Ovary (tissue), 9 donors: ENCODE measurements around the gene CTNND2. TPM values are rescaled to one million over a fixed set of nuclear protein-coding genes. Genes with fewer than 3 reads are reported as not detected.

ENCODE experiments used
- DNase-seq, 5 donors: peaks; one replicate each; pipeline ENCODE4 v3.0.0-alpha.2; 2019 to 2020
- H3K27ac ChIP-seq, 2 donors: fragments of 200-600 bp; one replicate each; pipeline versions ENCODE4 v1.5.1 to v1.8.0; 2019 to 2022
- H3K27me3 ChIP-seq: fragments of 200-600 bp; one replicate; pipeline ENCODE4 v1.8.0; 2022
- H3K36me3 ChIP-seq: fragments of 200-600 bp; sonication (generic); one replicate; pipeline ENCODE4 v1.5.1; 2019
- H3K4me1 ChIP-seq: one replicate; pipeline ENCODE4 v1.8.1; 2013; ENCODE audit warnings: mild to moderate bottlenecking, moderate library complexity; ENCODE audit not compliant: insufficient read depth
- H3K4me3 ChIP-seq: fragments of 200-600 bp; sonication (generic); one replicate; pipeline ENCODE4 v1.5.1; 2017
- H3K9me3 ChIP-seq, 2 donors: fragments of 200-600 bp in 1 of 2; sonication (generic) in 1 of 2; one replicate each; pipeline versions ENCODE4 v1.5.1 to v1.8.1; 2013 to 2019; ENCODE audit warnings: mild to moderate bottlenecking in 1 of 2, moderate library complexity in 1 of 2
- CTCF ChIP-seq, 3 donors: fragments of 450-650 bp in 2 of 3; fragments of 200-600 bp in 1 of 3; IDR thresholded peaks; one replicate each; pipeline versions ENCODE4 v1.5.1 to v1.8.0; 2016 to 2022; ENCODE audit warnings: antibody characterized with exemption in 3 of 3, mild to moderate bottlenecking in 1 of 3
- EP300 ChIP-seq: sonication (generic); formaldehyde crosslinking; IDR thresholded peaks from one replicate; pipeline ENCODE4 v1.6.1; 2017; ENCODE audit warnings: antibody characterized with exemption
- POLR2A ChIP-seq: fragments of 450-650 bp; IDR thresholded peaks from one replicate; pipeline ENCODE4 v1.6.1; 2017; ENCODE audit warnings: antibody characterized with exemption, mild to moderate bottlenecking, moderate library complexity
- WGBS, 3 donors: extraction: QIAGEN DNeasy Blood & Tissue Kit in 1 of 3; methylation state at CpG; one replicate each; pipeline versions ENCODE4 v1.1.5 to v1.1.7; 2013 to 2017; 5-methylcytosine and 5-hydroxymethylcytosine counted together
- intact Hi-C, 4 donors: fragments of 100-400 bp; cut with DNase I; formaldehyde crosslinking; loops; one replicate each; pipeline versions ENCODE4 v1.11.0 to v1.15.1; 2022 to 2023
- polyA plus RNA-seq, 2 donors: library from polyadenylated mRNA; stranded (reverse); fragments of 200-250 nt in 1 of 2; fragments of 350-450 nt in 1 of 2; fragmentation: Illumina TruSeq in 1 of 2; extraction: RNeasy Lipid Tissue Mini Kit (QIAGEN cat#74804) in 1 of 2; gene quantifications; one replicate each; pipeline ENCODE4 v1.2.3, GENCODE V29; 2013 to 2014
- total RNA-seq, 7 donors: library from RNA; depleted of rRNA in 2 of 7; stranded (reverse); fragments of >200 nt in 2 of 7; fragmentation: NEBNext Ultra II Directional in 3 of 7; extraction: Animal tissue kit (Norgen Biotek cat#: 25700) in 3 of 7; gene quantifications; one replicate each; pipeline versions ENCODE4 v1.1.0 to v1.2.4, GENCODE V29; 2016 to 2023
- donor health status: DM: no; HTN: no; CAD: no; lungs with moderate emphysema.
- donor health status: DM: no; HTN: no; CAD: no.
- donor health status: Bipolar disorder and iron deficiency.
- donor health status: DM: yes; HTN: yes; CAD: no.
- donor health status: DM: no; HTN: no; CAD: no.
- donor health status: DM: yes; HTN: yes; CAD: no.

CTNND2 gene
- total and polyA plus RNA-seq, 9 donors, result 0.52 to 13.2 (median 2.3) TPM

- no peaks in the 10 kb centered on the region for H3K36me3 ChIP-seq
- no peak overlapping the region for H3K4me3 ChIP-seq
- no peaks in the 10 kb centered on the region for H3K4me1 ChIP-seq
- no peaks in the 10 kb centered on the region for H3K9me3 ChIP-seq
- no peak for DNase-seq
- no peak for TF ChIP-seq POLR2A
- no peak for TF ChIP-seq CTCF (IDR thresholded peaks at IDR 0.05)
- TF ChIP-seq EP300, result no peak
- no peak overlapping the region for H3K27ac ChIP-seq
- no peaks in the 10 kb centered on the region for H3K27me3 ChIP-seq
- 85 to 87% (median 87%) methylated on average over 6 of the region's 6 CpGs for WGBS, 3 donors
- intact Hi-C loops, result no loop called here
These were observed 118.4 kb downstream of the CTNND2 start for GRCh38 chr5:11785771-11786352.

- Histone ChIP-seq H3K27me3 (no peaks in the 10 kb centered on the region), H3K27ac (no peak overlapping the region), H3K36me3 (no peaks in the 10 kb centered on the region), H3K9me3 (no peaks in the 10 kb centered on the region), H3K4me3 (no peak overlapping the region), H3K4me1 (no peaks in the 10 kb centered on the region)
- intact Hi-C loops, result no loop called here
- WGBS, 3 donors, result 80 to 89% (median 82%) methylated on average over 4 of the region's 4 CpGs
- TF ChIP-seq CTCF (IDR thresholded peaks at IDR 0.05) (no peak), POLR2A (no peak), EP300 (no peak)
- no peak for DNase-seq
These were observed 123.5 kb downstream of the CTNND2 start for GRCh38 chr5:11780641-11781345.

GRCh38 chr5:11777096-11777495 is 127.2 kb downstream of the CTNND2 start:
- no peak for DNase-seq
- Histone ChIP-seq H3K9me3 (no peaks in the 10 kb centered on the region), H3K4me3 (no peak overlapping the region), H3K36me3 (no peaks in the 10 kb centered on the region), H3K4me1 (no peaks in the 10 kb centered on the region), H3K27me3 (no peaks in the 10 kb centered on the region), H3K27ac (no peak overlapping the region)
- intact Hi-C loops, result no loop called here
- 40 to 51% (median 41%) methylated on average over 2 of the region's 2 CpGs for WGBS, 3 donors
- no peak for TF ChIP-seq POLR2A
- TF ChIP-seq EP300, result no peak
- TF ChIP-seq CTCF (IDR thresholded peaks at IDR 0.05), result no peak

GRCh38 chr5:11770310-11770709 is 133.9 kb downstream of the CTNND2 start:
- Histone ChIP-seq H3K27ac (no peak overlapping the region), H3K36me3 (no peaks in the 10 kb centered on the region), H3K4me3 (no peak overlapping the region), H3K4me1 (no peaks in the 10 kb centered on the region), H3K9me3 (no peaks in the 10 kb centered on the region), H3K27me3 (no peaks in the 10 kb centered on the region)
- 72 to 84% (median 80%) methylated on average over 2 of the region's 2 CpGs for WGBS, 3 donors
- TF ChIP-seq EP300, result no peak
- TF ChIP-seq CTCF (IDR thresholded peaks at IDR 0.05), result no peak
- no peak for TF ChIP-seq POLR2A
- intact Hi-C loops, result no loop called here
- DNase-seq, result no peak
